SK-N-SH treated with all-trans-retinoic acid at 6 μM for 48 hours (cell line): ENCODE data around the gene TSPYL6.

Source experiments
- ATAC-seq: fragments of 200-7000 bp; cut with Tn5 transposase; 3 replicates; pipeline ENCODE4 v1.9.1; 2020; ENCODE audit warnings: mild to moderate bottlenecking, moderate library complexity
- ARNTL ChIP-seq: fragments of 450-650 bp; formaldehyde crosslinking; IDR thresholded peaks from 2 replicates; pipeline ENCODE4 v1.5.0; 2020; ENCODE audit warnings: low read depth, mild to moderate bottlenecking, moderate library complexity, borderline replicate concordance
- CREB5 ChIP-seq: fragments of 250-450 bp; sonication (Bioruptor Pico); IDR thresholded peaks from 2 replicates; pipeline ENCODE4 v1.5.1; 2020; ENCODE audit warnings: low read depth, mild to moderate bottlenecking, moderate library complexity
- CSDC2 ChIP-seq: fragments of 250-450 bp; sonication (Bioruptor Pico); IDR thresholded peaks from 2 replicates; pipeline ENCODE4 v1.5.0; 2020; ENCODE audit warnings: mild to moderate bottlenecking, moderate library complexity
- CSRNP3 ChIP-seq: fragments of 250-450 bp; sonication (Bioruptor Pico); IDR thresholded peaks from 2 replicates; pipeline ENCODE4 v1.5.1; 2021; ENCODE audit warnings: mild to moderate bottlenecking, moderate library complexity
- ESRRG ChIP-seq: fragments of 250-450 bp; sonication (Bioruptor Pico); IDR thresholded peaks from 2 replicates; pipeline ENCODE4 v1.6.1; 2021; ENCODE audit warnings: mild to moderate bottlenecking
- GLIS3 ChIP-seq: fragments of 250-450 bp; sonication (Bioruptor Pico); IDR thresholded peaks from 2 replicates; pipeline ENCODE4 v1.5.0; 2020; ENCODE audit warnings: mild to moderate bottlenecking, moderate library complexity
- ISL1 ChIP-seq: fragments of 250-450 bp; sonication (Bioruptor Pico); IDR thresholded peaks from 2 replicates; pipeline ENCODE4 v2.1.2; 2022; ENCODE audit warnings: mild to moderate bottlenecking, moderate library complexity
- OSR1 ChIP-seq: fragments of 250-450 bp; sonication (Bioruptor Pico); IDR thresholded peaks from 2 replicates; pipeline ENCODE4 v1.8.0; 2022; ENCODE audit warnings: moderate library complexity, mild to moderate bottlenecking, inconsistent platforms
- PATZ1 ChIP-seq: fragments of 250-450 bp; sonication (Bioruptor Pico); IDR thresholded peaks from 2 replicates; pipeline ENCODE4 v1.8.0; 2020; ENCODE audit warnings: mild to moderate bottlenecking, moderate library complexity, borderline replicate concordance
- POU6F1 ChIP-seq: fragments of 250-450 bp; sonication (Bioruptor Pico); IDR thresholded peaks from 2 replicates; pipeline ENCODE4 v1.8.0; 2021; ENCODE audit warnings: low read depth, mild to moderate bottlenecking, moderate library complexity, borderline replicate concordance
- PPARA ChIP-seq: fragments of 250-450 bp; sonication (Bioruptor Pico); IDR thresholded peaks from 2 replicates; pipeline ENCODE4 v1.5.0; 2020; ENCODE audit warnings: mild to moderate bottlenecking, borderline replicate concordance
- RARB ChIP-seq: fragments of 250-450 bp; sonication (Bioruptor Pico); IDR thresholded peaks from 2 replicates; pipeline ENCODE4 v1.8.0; 2021; ENCODE audit warnings: mild to moderate bottlenecking, moderate library complexity
- SNAI2 ChIP-seq: fragments of 250-450 bp; sonication (Bioruptor Pico); IDR thresholded peaks from 2 replicates; pipeline ENCODE4 v1.5.0; 2020; ENCODE audit warnings: mild to moderate bottlenecking, moderate library complexity
- TCF4 ChIP-seq: fragments of 250-450 bp; sonication (Bioruptor Pico); IDR thresholded peaks from 2 replicates; pipeline ENCODE4 v1.8.0; 2021; ENCODE audit warnings: mild to moderate bottlenecking, moderate library complexity, borderline replicate concordance
- TSHZ2 ChIP-seq: fragments of 250-450 bp; sonication (Bioruptor Pico); IDR thresholded peaks from 2 replicates; pipeline ENCODE4 v1.5.0; 2020; ENCODE audit warnings: mild to moderate bottlenecking, moderate library complexity
- ZC3H10 ChIP-seq: fragments of 250-450 bp; sonication (Bioruptor Pico); IDR thresholded peaks from 2 replicates; pipeline ENCODE4 v1.5.1; 2021; ENCODE audit warnings: mild to moderate bottlenecking, moderate library complexity
- ZFP3 ChIP-seq: fragments of 250-450 bp; sonication (Bioruptor Pico); IDR thresholded peaks from 2 replicates; pipeline ENCODE4 v1.5.0; 2020; ENCODE audit warnings: mild to moderate bottlenecking, moderate library complexity
- ZFP30 ChIP-seq: fragments of 450-650 bp; formaldehyde crosslinking; IDR thresholded peaks from 2 replicates; pipeline ENCODE4 v1.5.0; 2022; ENCODE audit warnings: mild to moderate bottlenecking, moderate library complexity
- ZNF565 ChIP-seq: fragments of 450-650 bp; formaldehyde crosslinking; conservative IDR thresholded peaks from 2 replicates; pipeline ENCODE4 v1.5.0; 2020; ENCODE audit warnings: low read depth, mild to moderate bottlenecking, moderate library complexity
- ZNF70 ChIP-seq: fragments of 450-650 bp; formaldehyde crosslinking; IDR thresholded peaks from 2 replicates; pipeline ENCODE4 v1.5.0; 2020; ENCODE audit warnings: mild to moderate bottlenecking, moderate library complexity
- ZNF8 ChIP-seq: fragments of 450-650 bp; formaldehyde crosslinking; IDR thresholded peaks from 2 replicates; pipeline ENCODE4 v1.5.0; 2020; ENCODE audit warnings: mild to moderate bottlenecking, moderate library complexity

TSPYL6 gene

GRCh38 chr2:54275541-54275940, 19.5 kb upstream of the TSPYL6 start:
- no peak for ATAC-seq
- TF ChIP-seq ZC3H10 (no peak), ESRRG (no peak), GLIS3 (no peak), TSHZ2 (CRISPR knock-in tag) (no peak), CREB5 (CRISPR knock-in tag) (no peak), TCF4 (no peak), ZNF8 (CRISPR knock-in tag) (no peak), ARNTL (CRISPR knock-in tag) (no peak), ZNF70 (CRISPR knock-in tag) (no peak)
- TF ChIP-seq, all 23 proteins: peak for 0

GRCh38 chr2:54274781-54275242, 18.8 kb upstream of the TSPYL6 start:
- TF ChIP-seq SNAI2 (CRISPR knock-in tag) (no peak), ZNF565 (CRISPR knock-in tag) (no peak), PPARA (CRISPR knock-in tag) (no peak), ISL1 (CRISPR knock-in tag) (no peak), PATZ1 (CRISPR knock-in tag) (no peak), CSDC2 (CRISPR knock-in tag) (no peak), CSRNP3 (CRISPR knock-in tag) (no peak), ZNF70 (CRISPR knock-in tag) (no peak), ZFP30 (CRISPR knock-in tag) (no peak), TSHZ2 (CRISPR knock-in tag) (no peak), TCF4 (no peak), POU6F1 (no peak), RARB (no peak), GLIS3 (no peak), OSR1 (CRISPR knock-in tag) (no peak), ZFP3 (no peak)
- ATAC-seq = no peak
